OCI-LY1 (cell line): ENCODE results near the gene CRLF3.

Experiments
- H2AFZ ChIP-seq: fragments of 200-600 bp; sonication (generic), shearing (Covaris generic); 2 replicates; pipeline ENCODE4 v1.6.0; 2014; ENCODE audit warnings: antibody characterized with exemption, mild to moderate bottlenecking, low read length
- H3F3A ChIP-seq: fragments of 200-600 bp; sonication (generic), shearing (Covaris generic); 2 replicates; pipeline ENCODE4 v1.6.0; 2014; ENCODE audit warnings: mild to moderate bottlenecking, antibody characterized with exemption, low read length, moderate library complexity; ENCODE audit not compliant: insufficient read depth
- H3K27ac ChIP-seq: fragments of 200-600 bp; sonication (generic); 2 replicates; pipeline ENCODE4 v1.5.1; 2014; ENCODE audit warnings: low read length, mixed run types, mild to moderate bottlenecking, low read depth; ENCODE audit not compliant: poor library complexity, severe bottlenecking
- H3K27me3 ChIP-seq: fragments of 200-600 bp; sonication (generic); 2 replicates; pipeline ENCODE4 v1.6.0; 2014; ENCODE audit warnings: antibody characterized with exemption, mild to moderate bottlenecking, low read length, moderate library complexity; ENCODE audit not compliant: insufficient read depth
- H3K36me3 ChIP-seq: fragments of 200-600 bp; sonication (generic); 2 replicates; pipeline ENCODE4 v1.6.1; 2014; ENCODE audit warnings: mild to moderate bottlenecking, antibody characterized with exemption, low read length, moderate library complexity, mixed read lengths; ENCODE audit not compliant: insufficient read depth
- H3K4me1 ChIP-seq: fragments of 200-600 bp; sonication (generic); 2 replicates; pipeline ENCODE4 v1.5.1; 2014; ENCODE audit warnings: mild to moderate bottlenecking, low read length, moderate library complexity; ENCODE audit not compliant: insufficient read depth, severe bottlenecking
- H3K4me2 ChIP-seq: fragments of 200-600 bp; sonication (generic), shearing (Covaris generic); 2 replicates; pipeline ENCODE4 v1.6.1; 2014; ENCODE audit warnings: low read length
- H3K4me3 ChIP-seq: fragments of 200-600 bp; sonication (generic); 2 replicates; pipeline ENCODE4 v1.5.1; 2014; ENCODE audit warnings: low read length, low read depth, mild to moderate bottlenecking, mixed read lengths; ENCODE audit not compliant: poor library complexity, severe bottlenecking
- H3K79me2 ChIP-seq: fragments of 200-600 bp; shearing (Covaris generic); 2 replicates; pipeline ENCODE4 v1.6.1; 2016; ENCODE audit warnings: mixed run types, low read length, mixed read lengths; ENCODE audit not compliant: insufficient read depth
- H3K9ac ChIP-seq: fragments of 200-600 bp; sonication (generic), shearing (Covaris generic); 2 replicates; pipeline ENCODE4 v1.6.1; 2014; ENCODE audit warnings: mild to moderate bottlenecking, low read length, mixed read lengths
- H3K9me2 ChIP-seq: fragments of 200-600 bp; sonication (generic), shearing (Covaris generic); 2 replicates; pipeline ENCODE4 v1.6.1; 2014; ENCODE audit warnings: low read depth, mild to moderate bottlenecking, low read length, mixed read lengths
- H3K9me3 ChIP-seq: fragments of 200-600 bp; shearing (Covaris generic); 2 replicates; pipeline ENCODE4 v1.6.1; 2014; ENCODE audit warnings: low read length, mixed read lengths
- H4K20me1 ChIP-seq: fragments of 200-600 bp; sonication (generic), shearing (Covaris generic); 2 replicates; pipeline ENCODE4 v1.6.0; 2016; ENCODE audit warnings: mild to moderate bottlenecking, low read length; ENCODE audit not compliant: insufficient read depth
- CTCF ChIP-seq: fragments of 200-600 bp; sonication (generic), shearing (Covaris generic); IDR thresholded peaks from 2 replicates; pipeline ENCODE4 v1.5.1; 2017; ENCODE audit warnings: mild to moderate bottlenecking, antibody characterized with exemption, low read length, moderate library complexity, mixed read lengths
- EZH2 ChIP-seq: fragments of 200-600 bp; sonication (generic), shearing (Covaris generic); IDR thresholded peaks from 2 replicates; pipeline ENCODE4 v1.8.0; 2017; ENCODE audit warnings: borderline replicate concordance, mixed run types, mild to moderate bottlenecking, antibody characterized with exemption, low read length, moderate library complexity, mixed read lengths

Gene CRLF3

GRCh38 chr17:30812218-30813177 is 12.0 kb downstream of the CRLF3 start:
- Histone ChIP-seq H3K4me1 (peaks cover 59% of the 10 kb centered on the region), H3K9ac (peak overlapping the region; percentile 5; the same call in 1 of the 2 replicates), H3K4me3 (no peak overlapping the region), H3K27me3 (no peaks in the 10 kb centered on the region), H4K20me1 (no peaks in the 10 kb centered on the region), H3K27ac (peak overlapping the region; percentile 77), H3K36me3 (peaks cover 24% of the 10 kb centered on the region), H2AFZ (no peak overlapping the region), H3K4me2 (peak overlapping the region; percentile 17; the same call in 1 of the 2 replicates), H3K9me2 (no peaks in the 10 kb centered on the region), H3K79me2 (peaks cover 74% of the 10 kb centered on the region), H3F3A (peaks cover 14% of the 10 kb centered on the region), H3K9me3 (no peaks in the 10 kb centered on the region)
- TF ChIP-seq EZH2 (no peak), CTCF (no peak)

GRCh38 chr17:30809867-30810266 is 14.6 kb downstream of the CRLF3 start:
- peak overlapping the region; percentile 99 for H3K27ac ChIP-seq
- peaks cover 14% of the 10 kb centered on the region for H3F3A ChIP-seq
- H3K79me2 ChIP-seq: peaks cover 72% of the 10 kb centered on the region
- H3K4me1 ChIP-seq: peaks cover 75% of the 10 kb centered on the region
- peak overlapping the region; percentile 24 for H3K4me3 ChIP-seq
- H3K9me3 ChIP-seq: no peaks in the 10 kb centered on the region
- no peaks in the 10 kb centered on the region for H3K9me2 ChIP-seq
- H2AFZ ChIP-seq: no peak overlapping the region
- H3K4me2 ChIP-seq: peak overlapping the region; percentile 49
- peaks cover 19% of the 10 kb centered on the region for H3K36me3 ChIP-seq
- H4K20me1 ChIP-seq: no peaks in the 10 kb centered on the region
- H3K27me3 ChIP-seq: no peaks in the 10 kb centered on the region
- peak overlapping the region; percentile 56; the same call in 1 of the 2 replicates for H3K9ac ChIP-seq
- TF ChIP-seq EZH2 (no peak), CTCF (no peak)

GRCh38 chr17:30808785-30809286 is 15.7 kb downstream of the CRLF3 start:
- H3K79me2 ChIP-seq: peaks cover 74% of the 10 kb centered on the region
- H3K9me2 ChIP-seq: no peaks in the 10 kb centered on the region
- peak overlapping the region; percentile 49 for H3K4me3 ChIP-seq
- no peak for TF ChIP-seq CTCF
- TF ChIP-seq EZH2: no peak
- no peak overlapping the region for H2AFZ ChIP-seq
- peak overlapping the region; percentile 49 for H3K4me2 ChIP-seq
- peaks cover 29% of the 10 kb centered on the region for H3K36me3 ChIP-seq
- no peaks in the 10 kb centered on the region for H4K20me1 ChIP-seq
- no peaks in the 10 kb centered on the region for H3K27me3 ChIP-seq
- no peaks in the 10 kb centered on the region for H3K9me3 ChIP-seq
- peaks cover 73% of the 10 kb centered on the region for H3K4me1 ChIP-seq
- H3F3A ChIP-seq: peaks cover 14% of the 10 kb centered on the region
- peak overlapping the region; percentile 56 for H3K9ac ChIP-seq
- peak overlapping the region; percentile 99 for H3K27ac ChIP-seq
